GM19193 (cell line): ENCODE data around the gene SHC3.

Experiments used
- POLR2A ChIP-seq: IDR thresholded peaks from 4 replicates; pipeline ENCODE4 v1.6.1; 2011; ENCODE audit not compliant: insufficient read depth, insufficient read length; ENCODE audit errors: extremely low read depth

The SHC3 gene

GRCh38 chr9:89106224-89106851, 72.3 kb downstream of the SHC3 start:
- no peak for TF ChIP-seq POLR2A

- no peak for TF ChIP-seq POLR2A
These were observed 73.8 kb downstream of the SHC3 start for GRCh38 chr9:89104821-89105220.

GRCh38 chr9:89097219-89097618, 81.4 kb downstream of the SHC3 start:
- no peak for TF ChIP-seq POLR2A

GRCh38 chr9:89096807-89097206, 81.8 kb downstream of the SHC3 start:
- no peak for TF ChIP-seq POLR2A

- no peak for TF ChIP-seq POLR2A
These were observed 82.7 kb downstream of the SHC3 start for GRCh38 chr9:89095761-89096528.

GRCh38 chr9:89093201-89093975, 85.2 kb downstream of the SHC3 start:
- no peak for TF ChIP-seq POLR2A

- no peak for TF ChIP-seq POLR2A
These were observed 89.4 kb downstream of the SHC3 start for GRCh38 chr9:89089176-89089575.

- TF ChIP-seq POLR2A: no peak
These were observed 95.0 kb downstream of the SHC3 start for GRCh38 chr9:89083626-89084025.

- no peak for TF ChIP-seq POLR2A
These were observed 98.4 kb downstream of the SHC3 start for GRCh38 chr9:89080193-89080592.

GRCh38 chr9:89079391-89079790, 99.2 kb downstream of the SHC3 start:
- no peak for TF ChIP-seq POLR2A

GRCh38 chr9:89078860-89079259, 99.8 kb downstream of the SHC3 start:
- no peak for TF ChIP-seq POLR2A

GRCh38 chr9:89078421-89078820, 100.2 kb downstream of the SHC3 start:
- no peak for TF ChIP-seq POLR2A

- TF ChIP-seq POLR2A: no peak
These were observed 101.1 kb downstream of the SHC3 start for GRCh38 chr9:89077519-89077918.

- no peak for TF ChIP-seq POLR2A
These were observed 105.2 kb downstream of the SHC3 start for GRCh38 chr9:89073397-89073796.

GRCh38 chr9:89071591-89071990, 107.0 kb downstream of the SHC3 start:
- no peak for TF ChIP-seq POLR2A

- TF ChIP-seq POLR2A: no peak
These were observed 111.8 kb downstream of the SHC3 start for GRCh38 chr9:89066835-89067234.

- no peak for TF ChIP-seq POLR2A
These were observed 112.7 kb downstream of the SHC3 start for GRCh38 chr9:89065921-89066320.

GRCh38 chr9:89060790-89061189, 117.8 kb downstream of the SHC3 start:
- TF ChIP-seq POLR2A: no peak
